SK-N-MC (cell line): ENCODE results near the gene ZNF521.

Source experiments
- EZH2 ChIP-seq: fragments of 200-600 bp; sonication (generic); IDR thresholded peaks from one replicate; pipeline ENCODE4 v1.6.1; 2017; ENCODE audit warnings: antibody characterized with exemption
- FOXP2 ChIP-seq: optimal IDR thresholded peaks from 2 replicates; pipeline ENCODE3; 2011; ENCODE audit warnings: mild to moderate bottlenecking, moderate library complexity; ENCODE audit not compliant: insufficient read depth; ENCODE audit errors: extremely low read length, control extremely low read depth
- POLR2AphosphoS5 ChIP-seq: IDR thresholded peaks from 2 replicates; pipeline ENCODE4 v1.6.1; 2012; ENCODE audit warnings: mild to moderate bottlenecking, low read depth, low read length, borderline replicate concordance

DNA sequence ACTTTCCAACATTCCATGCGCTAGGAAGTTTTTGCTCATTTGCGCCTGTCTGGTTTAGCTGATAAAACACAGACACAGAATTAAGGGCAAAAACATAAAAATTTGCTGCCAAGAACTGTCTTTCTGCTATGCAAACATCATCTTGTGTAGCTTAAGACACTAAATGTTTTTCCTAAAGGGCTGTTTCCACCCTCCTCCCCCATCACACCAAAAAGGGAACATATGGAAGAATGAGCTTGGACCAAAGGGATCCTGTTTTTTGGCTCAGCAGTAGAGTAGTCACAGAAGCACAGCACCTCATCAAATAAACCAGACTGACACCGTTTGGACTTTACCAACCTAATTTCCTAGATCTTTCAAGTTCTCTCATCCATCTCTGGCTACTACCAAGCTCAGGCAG lies 210.1 kb downstream of the ZNF521 start:
- no peak for TF ChIP-seq EZH2
- TF ChIP-seq POLR2AphosphoS5 = no peak
- TF ChIP-seq FOXP2 = no peak
